Thoracic aorta (tissue), 2 donors: Measurements from ENCODE around the gene MRPL21. TPM values are rescaled to one million over a fixed set of nuclear protein-coding genes. Genes with fewer than 3 reads are reported as not detected.

Experiments used
- ATAC-seq: fragments of 150-250 bp; one replicate; pipeline ENCODE4 v1.8.0; 2017; ENCODE audit warnings: low read depth; ENCODE audit not compliant: insufficient number of reproducible peaks, low FRiP score
- DNase-seq: peaks from one replicate; pipeline ENCODE4 v3.0.0-alpha.2; 2020; ENCODE audit warnings: low spot score
- H3K27ac ChIP-seq, 2 donors: fragments of 200-600 bp; sonication (generic); 1 replicate in 1 of 2; 2 replicates in 1 of 2; pipeline ENCODE4 v1.5.1; 2016; ENCODE audit warnings: mild to moderate bottlenecking in 2 of 2, moderate library complexity in 2 of 2
- H3K27me3 ChIP-seq: fragments of 200-600 bp; sonication (generic); replicated peaks from 2 replicates; pipeline ENCODE4 v1.6.0; 2016; ENCODE audit warnings: mild to moderate bottlenecking; ENCODE audit not compliant: insufficient read depth
- H3K36me3 ChIP-seq: fragments of 200-600 bp; sonication (generic); one replicate; pipeline ENCODE4 v1.5.1; 2016
- H3K4me1 ChIP-seq, 2 donors: fragments of 200-600 bp; sonication (generic); 1 replicate in 1 of 2; 2 replicates in 1 of 2; pipeline versions ENCODE4 v1.5.1 to v1.6.0; 2016; ENCODE audit warnings: low read depth in 2 of 2, mild to moderate bottlenecking in 1 of 2; ENCODE audit not compliant: control insufficient read depth in 1 of 2
- H3K4me3 ChIP-seq: fragments of 200-600 bp; sonication (generic); 2 replicates; pipeline ENCODE4 v1.5.1; 2016; ENCODE audit warnings: mild to moderate bottlenecking
- H3K9me3 ChIP-seq: fragments of 200-600 bp; sonication (generic); 2 replicates; pipeline ENCODE4 v1.5.1; 2016
- CTCF ChIP-seq: fragments of 200-600 bp; sonication (generic); IDR thresholded peaks from one replicate; pipeline ENCODE4 v1.5.1; 2019; ENCODE audit warnings: antibody characterized with exemption
- total RNA-seq, 2 donors: library from RNA; depleted of rRNA; stranded (reverse); fragments of >200 nt; gene quantifications; one replicate each; pipeline versions ENCODE4 v1.1.0 to v1.2.3, GENCODE V29; 2016

Gene MRPL21
- total RNA-seq, 2 donors from 2014 or later = 11.0 to 16.7 TPM

DNA sequence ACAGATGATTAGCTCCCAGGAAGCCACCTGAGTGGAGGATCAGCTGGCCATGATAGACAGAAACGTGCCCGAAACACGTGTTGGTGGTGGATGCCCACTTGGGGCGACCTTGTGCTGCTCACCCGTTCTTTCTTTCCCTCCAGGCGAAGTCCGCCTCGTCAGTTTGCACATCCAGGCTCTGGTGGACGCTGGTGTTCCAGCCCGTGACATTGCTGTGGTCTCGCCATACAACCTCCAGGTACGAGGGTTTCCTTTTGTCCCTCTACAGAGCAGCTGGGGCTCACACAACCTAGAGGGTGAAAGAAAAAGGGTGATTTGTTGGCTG, 30.7 kb upstream of the MRPL21 start:
- H3K4me1 ChIP-seq = peaks cover 0 to 2% of the 10 kb centered on the region in 2 donors
- H3K27me3 ChIP-seq = no peaks in the 10 kb centered on the region
- DNase-seq = no peak
- peaks cover 56% of the 10 kb centered on the region for H3K36me3 ChIP-seq
- TF ChIP-seq CTCF = no peak
- no peak overlapping the region for H3K4me3 ChIP-seq
- no peak for ATAC-seq
- H3K27ac ChIP-seq = no peak overlapping the region
- no peaks in the 10 kb centered on the region for H3K9me3 ChIP-seq

GRCh38 chr11:68933605-68934320, 30.1 kb upstream of the MRPL21 start:
- Histone ChIP-seq H3K4me3 (no peak overlapping the region), H3K9me3 (no peaks in the 10 kb centered on the region), H3K27me3 (no peaks in the 10 kb centered on the region), H3K27ac (no peak overlapping the region), H3K36me3 (peaks cover 61% of the 10 kb centered on the region), H3K4me1 (peaks cover 0 to 4% of the 10 kb centered on the region in 2 donors)
- no peak for TF ChIP-seq CTCF
- DNase-seq = no peak
- no peak for ATAC-seq

- Histone ChIP-seq H3K4me3 (no peak overlapping the region), H3K36me3 (peaks cover 58% of the 10 kb centered on the region), H3K4me1 (peaks cover 5 to 11% of the 10 kb centered on the region in 2 donors), H3K27me3 (no peaks in the 10 kb centered on the region), H3K27ac (no peak overlapping the region), H3K9me3 (no peaks in the 10 kb centered on the region)
- DNase-seq = no peak
- no peak for ATAC-seq
- TF ChIP-seq CTCF = no peak
Measured at GRCh38 chr11:68932933-68933577, 29.4 kb upstream of the MRPL21 start.

GRCh38 chr11:68932358-68932757, 28.7 kb upstream of the MRPL21 start:
- peaks cover 12 to 18% of the 10 kb centered on the region in 2 donors for H3K4me1 ChIP-seq
- H3K9me3 ChIP-seq = no peaks in the 10 kb centered on the region
- ATAC-seq = no peak
- no peak for TF ChIP-seq CTCF
- no peak for DNase-seq
- H3K4me3 ChIP-seq = no peak overlapping the region
- H3K27ac ChIP-seq = no peak overlapping the region
- H3K27me3 ChIP-seq = no peaks in the 10 kb centered on the region
- peaks cover 51% of the 10 kb centered on the region for H3K36me3 ChIP-seq

DNA sequence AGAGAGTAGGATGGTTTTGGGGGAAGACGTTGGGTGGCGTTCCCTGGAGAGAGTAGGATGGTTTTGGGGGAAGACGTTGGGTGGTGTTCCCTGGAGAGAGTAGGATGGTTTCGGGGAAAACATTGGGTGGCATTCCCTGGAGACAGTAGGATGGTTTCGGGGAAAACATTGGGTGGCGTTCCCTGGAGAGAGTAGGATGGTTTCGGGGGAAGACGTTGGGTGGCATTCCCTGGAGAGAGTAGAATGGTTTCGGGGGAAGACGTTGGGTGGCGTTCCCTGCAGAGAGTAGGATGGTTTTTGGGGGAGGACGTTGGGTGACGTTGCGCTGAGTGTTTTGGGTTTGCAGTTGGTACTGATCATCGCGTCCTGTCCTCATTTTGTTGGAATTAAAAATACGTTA, 28.3 kb upstream of the MRPL21 start:
- no peaks in the 10 kb centered on the region for H3K9me3 ChIP-seq
- no peak overlapping the region for H3K27ac ChIP-seq
- H3K36me3 ChIP-seq = peaks cover 47% of the 10 kb centered on the region
- no peak overlapping the region for H3K4me3 ChIP-seq
- no peak for DNase-seq
- no peak for ATAC-seq
- no peak for TF ChIP-seq CTCF
- no peaks in the 10 kb centered on the region for H3K27me3 ChIP-seq
- H3K4me1 ChIP-seq = peaks cover 17 to 23% of the 10 kb centered on the region in 2 donors
